Stimulated activated CD4-positive, alpha-beta T cell treated with anti-CD3 and anti-CD28 coated beads, Interleukin-15, amount 100 ng/mL, for 24 hours (primary cell): Measurements from ENCODE around the gene DES.

Experiments used
- DNase-seq: peaks from one replicate; pipeline ENCODE4 v3.0.0-alpha.2; 2020

DES gene

DNA sequence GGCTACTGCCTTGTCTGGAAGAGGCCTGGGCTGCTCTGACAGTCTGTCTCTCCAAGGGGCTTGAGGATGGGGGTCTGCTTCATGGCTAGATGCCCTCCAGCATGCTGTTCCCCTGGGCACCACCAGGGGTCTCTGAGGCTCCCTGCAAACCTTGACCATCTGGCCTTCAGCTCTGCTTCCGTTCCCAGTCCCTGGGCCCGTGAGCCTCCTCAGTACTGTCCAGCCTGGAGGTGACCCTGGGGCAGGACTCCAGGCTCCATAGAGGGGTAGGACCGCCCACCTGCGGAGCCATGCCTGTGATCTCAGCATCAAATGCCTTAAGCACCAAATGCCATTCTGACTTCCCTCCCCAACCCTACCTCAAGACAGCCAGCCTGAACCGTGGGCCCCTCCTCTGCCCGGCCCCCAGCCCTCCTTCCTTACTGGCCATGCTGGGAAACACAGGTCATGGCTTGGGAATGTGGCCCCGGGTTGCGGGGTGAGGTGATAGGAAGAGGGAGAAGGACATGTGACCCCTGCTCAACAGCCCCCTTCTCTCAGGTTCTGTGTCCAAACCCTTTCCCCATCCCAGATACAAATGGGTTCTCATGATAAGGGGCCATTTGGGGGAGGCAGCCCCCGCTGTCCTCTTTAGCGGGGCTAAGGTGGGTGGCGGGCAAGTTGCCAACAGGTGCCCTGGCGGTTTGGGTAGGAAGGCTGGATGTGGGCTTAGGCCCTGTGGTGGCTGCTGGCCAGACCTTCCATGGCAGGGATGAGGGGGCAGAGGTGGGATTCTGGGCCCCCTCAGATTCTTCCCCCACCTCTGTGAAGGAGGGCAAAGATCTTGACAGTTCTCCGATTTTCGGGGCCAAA, 41.5 kb downstream of the DES start:
- DNase-seq: peak; percentile 53

DNA sequence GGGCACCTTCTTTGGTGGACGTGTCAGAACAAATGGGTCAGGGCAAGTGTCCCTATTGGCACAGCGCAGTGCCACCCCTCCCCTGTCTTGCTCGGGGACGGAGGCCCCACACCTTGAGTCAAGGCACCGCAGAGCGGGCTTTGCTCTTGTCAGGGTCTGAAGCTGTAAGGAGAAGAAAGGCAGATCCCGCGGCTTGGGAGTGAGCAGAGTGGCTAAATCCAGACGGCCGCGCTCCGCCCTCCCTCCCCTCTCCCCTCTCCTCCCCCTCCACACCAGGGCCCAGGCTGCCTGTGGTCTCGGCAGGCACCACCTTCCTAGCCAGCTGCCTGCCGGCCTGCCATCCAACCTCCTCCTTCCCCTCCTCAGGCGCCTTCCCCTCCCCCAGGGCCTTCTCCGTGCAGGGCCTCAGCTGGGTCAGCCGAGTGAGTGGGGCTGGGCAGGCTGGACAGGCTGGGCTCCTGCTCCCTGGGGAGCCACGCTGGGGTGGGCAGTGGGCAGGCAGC, 42.3 kb downstream of the DES start:
- DNase-seq: no peak

DNA sequence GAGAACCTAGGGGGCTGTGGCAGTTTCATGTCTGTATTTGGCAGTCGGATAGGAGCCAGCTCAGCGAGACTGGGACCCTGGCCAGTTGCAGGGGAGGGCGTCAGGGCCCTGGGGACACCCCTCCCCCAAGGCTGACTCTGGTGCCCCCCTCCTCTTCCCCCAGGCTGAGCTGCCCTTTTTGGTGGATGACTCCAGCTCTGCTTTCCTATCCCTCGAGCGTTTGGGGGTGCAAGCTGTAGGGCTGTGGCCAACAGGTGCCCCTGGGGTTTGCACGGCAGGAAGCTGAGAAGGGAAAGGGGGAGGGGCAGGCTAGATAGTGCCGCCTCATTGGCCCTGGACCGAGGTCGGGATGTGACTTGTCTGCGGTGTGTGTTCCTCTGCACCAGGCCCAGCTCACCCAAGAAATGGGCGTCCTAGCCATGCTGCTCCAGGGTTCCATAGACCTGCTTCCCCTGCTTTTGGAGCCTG, 42.9 kb downstream of the DES start:
- no peak for DNase-seq

DNA sequence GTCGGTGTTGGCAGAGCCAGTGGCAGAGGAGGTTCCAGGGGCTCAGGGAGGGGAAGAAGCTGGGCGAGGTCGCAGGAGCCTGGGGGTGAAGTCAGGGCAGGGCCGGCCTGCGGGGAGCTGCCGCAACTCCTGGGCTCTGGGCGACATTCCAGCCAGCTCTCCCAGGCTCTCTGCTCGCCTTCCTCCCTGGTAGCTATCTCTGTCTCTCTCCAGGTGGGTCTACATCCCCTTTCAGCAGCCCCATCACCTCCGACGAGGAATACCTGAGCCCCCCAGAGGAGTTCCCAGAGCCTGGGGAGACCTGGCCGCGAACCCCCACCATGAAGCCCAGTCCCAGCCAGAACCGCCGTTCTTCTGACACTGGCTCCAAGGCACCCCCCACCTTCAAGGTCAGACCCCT, 43.5 kb downstream of the DES start:
- no peak for DNase-seq

DNA sequence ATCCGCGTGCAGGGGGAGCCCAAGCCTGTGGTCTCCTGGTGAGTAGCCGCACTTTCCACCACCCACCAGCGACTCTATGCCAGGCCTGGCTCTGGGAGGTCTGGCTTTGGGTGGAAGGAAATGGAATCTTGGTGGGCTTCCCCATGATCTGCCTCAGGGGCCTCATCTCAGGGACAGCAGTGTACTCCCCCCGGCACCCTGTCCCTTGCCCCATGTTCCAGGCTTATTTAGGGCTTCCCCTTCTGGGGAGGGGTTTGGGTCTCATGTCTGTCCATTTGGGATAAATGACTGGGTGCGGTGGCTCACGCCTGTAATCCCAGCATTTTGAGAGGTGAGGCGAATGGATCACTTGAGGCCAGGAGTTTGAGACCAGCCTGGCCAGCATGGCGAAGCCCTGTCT, 44.2 kb downstream of the DES start:
- no peak for DNase-seq

DNA sequence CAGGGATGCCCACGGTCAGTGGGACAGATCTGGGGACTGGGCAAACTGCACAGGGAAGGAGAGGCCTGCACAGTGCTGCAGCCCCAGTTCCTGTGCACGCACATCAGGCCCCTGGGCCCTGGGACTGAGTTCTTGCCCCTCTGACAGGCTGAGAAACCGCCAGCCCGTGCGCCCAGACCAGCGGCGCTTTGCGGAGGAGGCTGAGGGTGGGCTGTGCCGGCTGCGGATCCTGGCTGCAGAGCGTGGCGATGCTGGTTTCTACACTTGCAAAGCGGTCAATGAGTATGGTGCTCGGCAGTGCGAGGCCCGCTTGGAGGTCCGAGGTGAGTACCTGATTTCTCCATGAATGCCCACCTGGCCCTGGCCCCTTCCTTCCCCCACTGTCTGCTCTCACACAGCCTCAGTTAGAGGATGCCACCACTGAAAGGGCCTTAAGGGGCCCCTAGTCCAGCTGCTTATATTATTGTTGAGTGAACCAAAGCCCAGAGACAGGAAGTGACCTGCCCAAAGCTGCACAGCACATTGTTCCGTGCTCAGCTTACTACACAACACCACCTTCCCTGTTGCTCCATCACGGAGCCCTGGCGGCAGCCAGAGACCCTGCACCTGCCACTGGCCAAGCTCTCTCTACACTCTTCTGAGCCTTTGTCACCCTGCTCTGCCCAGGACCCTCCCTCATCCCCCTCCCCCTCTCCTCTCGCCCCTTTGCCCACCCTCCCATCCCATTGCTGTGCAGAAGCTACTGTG, 46.3 kb downstream of the DES start:
- no peak for DNase-seq

DNA sequence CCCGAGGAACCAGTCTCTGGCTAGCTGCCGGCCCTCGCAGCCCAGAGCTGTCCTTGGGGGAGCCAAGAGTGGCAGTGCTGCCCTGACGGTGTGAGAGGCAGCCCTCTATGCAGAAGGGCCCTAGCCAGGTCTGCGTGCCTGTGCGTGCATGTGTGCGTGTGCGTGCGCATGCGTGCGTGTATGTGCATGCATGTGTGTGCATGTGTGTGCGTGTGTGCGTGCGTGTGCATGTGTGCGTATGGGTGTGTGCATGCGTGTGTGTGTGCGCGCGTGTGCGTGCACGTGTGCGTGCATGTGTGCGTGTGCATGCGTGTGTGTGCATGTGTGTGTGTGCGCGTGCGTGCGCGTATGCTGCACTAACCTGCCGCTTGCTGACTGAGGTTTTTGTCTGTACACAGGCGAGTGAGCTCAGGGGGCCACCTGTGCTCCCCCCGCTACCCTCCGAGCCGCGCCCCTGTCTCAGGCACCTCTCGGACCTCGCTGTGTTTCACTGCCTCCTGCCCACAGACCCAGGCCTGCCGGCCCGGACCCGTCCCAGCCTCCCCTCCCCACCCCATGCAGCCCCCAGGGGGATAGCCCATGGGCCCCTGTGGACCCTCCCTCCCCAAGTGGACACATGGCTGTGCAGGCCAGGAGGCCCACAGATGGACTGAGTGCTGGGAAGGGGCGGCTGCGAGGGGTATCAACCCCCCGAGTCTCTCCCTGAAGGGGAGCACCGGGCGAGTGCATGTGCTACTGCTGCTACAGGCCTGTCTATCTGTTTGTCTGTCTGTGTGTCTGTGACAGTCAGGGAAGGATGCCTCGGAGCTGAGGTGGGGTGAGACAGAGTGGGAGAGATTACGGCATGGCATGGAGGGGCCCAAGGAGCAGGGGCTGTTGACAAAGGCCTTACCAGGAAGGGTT, 47.7 kb downstream of the DES start:
- no peak for DNase-seq

DNA sequence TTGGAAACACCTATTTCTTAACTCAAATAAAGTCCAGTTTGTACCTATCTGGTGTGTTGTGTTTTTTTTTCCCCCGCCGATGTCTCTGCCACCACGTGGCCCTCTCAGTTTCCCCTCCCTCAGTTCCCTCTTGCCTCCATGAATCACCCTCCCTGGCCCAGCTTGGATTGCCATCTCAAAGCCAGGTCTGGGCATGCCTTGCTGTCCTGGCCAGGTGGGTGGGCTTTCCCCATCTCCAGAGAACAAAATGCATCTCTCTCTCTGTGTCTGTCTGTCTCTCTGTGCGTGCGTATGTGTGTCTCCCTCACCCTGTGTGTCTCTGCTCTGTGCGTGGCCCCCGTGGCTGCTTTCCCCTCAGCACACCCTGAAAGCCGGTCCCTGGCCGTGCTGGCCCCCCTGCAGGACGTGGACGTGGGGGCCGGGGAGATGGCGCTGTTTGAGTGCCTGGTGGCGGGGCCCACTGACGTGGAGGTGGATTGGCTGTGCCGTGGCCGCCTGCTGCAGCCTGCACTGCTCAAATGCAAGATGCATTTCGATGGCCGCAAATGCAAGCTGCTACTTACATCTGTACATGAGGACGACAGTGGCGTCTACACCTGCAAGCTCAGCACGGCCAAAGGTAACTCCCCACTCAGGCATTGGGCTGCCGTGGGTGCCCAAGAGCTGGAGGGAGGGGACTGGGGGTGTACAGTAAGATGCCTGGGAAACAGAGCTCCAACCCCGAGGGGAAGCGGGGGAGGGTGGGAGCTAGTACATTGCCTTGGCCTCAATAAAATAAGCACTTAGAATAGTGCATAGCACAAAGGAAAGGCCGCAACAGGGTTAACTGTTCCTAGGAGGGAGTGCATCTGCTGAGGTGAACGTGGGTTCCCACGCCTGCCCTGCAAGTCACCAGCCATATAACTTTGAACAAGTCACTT, 48.9 kb downstream of the DES start:
- DNase-seq: no peak

DNA sequence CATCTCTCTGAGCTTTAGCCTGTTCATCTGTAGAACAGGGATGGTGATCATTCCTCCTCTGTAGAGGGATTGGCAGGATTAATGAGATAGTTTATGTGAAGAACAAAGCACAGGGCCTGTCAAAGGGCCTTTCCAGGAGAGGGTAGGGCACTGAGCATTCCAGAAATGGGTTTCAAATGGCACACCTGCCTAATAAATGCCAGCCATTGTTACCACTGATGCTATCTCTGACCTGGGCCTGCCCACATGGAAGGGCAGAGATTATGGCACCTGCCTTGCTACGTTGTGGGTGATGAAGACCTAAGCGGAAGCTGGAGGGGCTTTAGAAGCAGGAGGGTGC, 49.5 kb downstream of the DES start:
- no peak for DNase-seq

DNA sequence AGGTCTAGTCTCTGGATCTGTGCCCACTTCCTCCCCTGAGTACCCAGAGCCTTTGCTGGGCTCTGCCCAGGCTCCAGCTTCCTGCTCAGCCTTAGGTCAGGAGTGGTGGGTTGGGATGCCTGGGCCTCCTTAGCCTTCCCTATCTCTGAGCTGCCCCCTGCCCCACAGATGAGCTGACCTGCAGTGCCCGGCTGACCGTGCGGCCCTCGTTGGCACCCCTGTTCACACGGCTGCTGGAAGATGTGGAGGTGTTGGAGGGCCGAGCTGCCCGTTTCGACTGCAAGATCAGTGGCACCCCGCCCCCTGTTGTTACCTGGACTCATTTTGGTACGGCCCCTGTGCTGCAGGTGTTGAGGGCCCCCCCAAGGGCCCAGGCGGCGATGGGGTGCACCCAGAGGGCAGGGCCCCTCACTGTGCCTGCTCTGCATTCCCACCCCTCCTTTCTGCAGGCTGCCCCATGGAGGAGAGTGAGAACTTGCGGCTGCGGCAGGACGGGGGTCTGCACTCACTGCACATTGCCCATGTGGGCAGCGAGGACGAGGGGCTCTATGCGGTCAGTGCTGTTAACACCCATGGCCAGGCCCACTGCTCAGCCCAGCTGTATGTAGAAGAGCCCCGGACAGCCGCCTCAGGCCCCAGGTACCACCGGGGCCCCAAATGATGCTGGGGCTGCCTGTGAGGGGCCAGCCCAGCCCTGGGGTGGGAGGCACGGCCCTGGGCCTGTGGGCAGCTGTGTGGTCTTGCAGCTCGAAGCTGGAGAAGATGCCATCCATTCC, 50.4 kb downstream of the DES start:
- DNase-seq: no peak

DNA sequence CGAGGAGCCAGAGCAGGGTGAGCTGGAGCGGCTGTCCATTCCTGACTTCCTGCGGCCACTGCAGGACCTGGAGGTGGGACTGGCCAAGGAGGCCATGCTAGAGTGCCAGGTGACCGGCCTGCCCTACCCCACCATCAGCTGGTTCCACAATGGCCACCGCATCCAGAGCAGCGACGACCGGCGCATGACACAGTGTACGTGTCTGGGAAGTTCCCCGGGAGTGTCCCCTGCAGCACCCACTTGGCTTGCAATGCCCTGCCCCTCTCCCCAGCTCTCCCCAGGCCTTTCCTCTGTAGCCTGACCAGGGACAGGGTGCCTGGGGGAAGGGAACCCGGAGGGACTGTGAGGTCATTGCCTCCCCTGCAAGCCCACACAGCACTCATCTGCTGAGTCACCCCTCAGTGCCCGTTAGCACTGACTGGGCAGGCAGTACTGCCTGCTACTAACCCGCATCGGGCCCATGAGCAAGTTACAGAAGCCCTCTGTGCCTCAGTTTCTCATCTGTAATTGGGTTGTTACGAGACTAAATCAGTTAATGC, 51.1 kb downstream of the DES start:
- DNase-seq: no peak

DNA sequence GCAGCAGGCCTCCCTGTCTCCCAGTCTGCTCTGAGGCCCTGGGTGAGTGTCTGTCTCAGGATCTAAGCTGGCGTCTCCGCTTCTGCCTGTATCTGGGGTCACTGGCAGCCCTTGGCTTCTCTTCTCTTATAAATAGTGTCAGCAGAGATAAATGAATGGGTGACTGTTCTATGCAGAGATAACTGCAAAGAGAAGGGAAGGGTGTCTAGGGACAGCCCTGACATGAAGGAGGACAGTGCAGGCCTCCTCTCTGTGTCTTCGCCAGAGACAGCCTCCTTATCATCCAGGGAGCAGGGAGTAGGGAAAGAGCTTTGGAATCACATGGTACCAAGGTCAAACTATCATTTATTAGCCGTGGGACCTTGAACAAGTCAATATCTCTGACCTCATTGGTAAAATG, 52.3 kb downstream of the DES start:
- no peak for DNase-seq

DNA sequence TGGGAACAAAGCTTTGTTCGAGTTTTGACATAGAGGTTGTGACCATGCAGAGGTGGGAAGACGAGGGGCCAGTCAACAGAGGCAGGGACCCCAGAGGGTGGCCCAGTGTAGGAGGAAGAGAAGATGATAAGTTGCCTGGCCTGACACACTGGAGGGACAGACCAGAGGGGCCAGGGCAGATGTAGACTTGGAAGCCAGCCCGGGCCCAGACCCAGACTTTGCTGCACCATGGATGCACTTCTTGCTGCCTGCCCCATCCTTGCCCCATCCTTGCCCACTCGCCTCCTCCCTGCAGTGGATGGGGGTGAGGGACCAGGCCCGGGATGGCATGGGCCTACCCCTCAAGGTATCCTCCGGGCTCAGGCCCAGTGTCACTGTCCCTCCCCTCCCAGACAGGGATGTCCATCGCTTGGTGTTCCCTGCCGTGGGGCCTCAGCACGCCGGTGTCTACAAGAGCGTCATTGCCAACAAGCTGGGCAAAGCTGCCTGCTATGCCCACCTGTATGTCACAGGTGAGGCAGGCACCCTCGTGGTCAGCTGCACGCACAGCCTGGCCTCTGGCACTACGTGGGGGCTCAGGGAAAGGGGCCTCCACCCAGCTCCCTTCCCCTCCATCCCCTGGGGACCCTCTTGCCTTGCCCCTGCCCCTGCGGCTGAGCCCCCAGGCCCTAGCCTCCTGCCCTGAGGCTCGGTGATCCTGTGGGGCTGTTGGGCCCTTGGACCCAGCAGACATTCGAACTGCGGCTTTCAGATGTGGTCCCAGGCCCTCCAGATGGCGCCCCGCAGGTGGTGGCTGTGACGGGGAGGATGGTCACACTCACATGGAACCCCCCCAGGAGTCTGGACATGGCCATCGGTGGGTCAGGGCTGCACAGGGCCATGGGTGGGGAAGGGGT, 53.5 kb downstream of the DES start:
- no peak for DNase-seq

DNA sequence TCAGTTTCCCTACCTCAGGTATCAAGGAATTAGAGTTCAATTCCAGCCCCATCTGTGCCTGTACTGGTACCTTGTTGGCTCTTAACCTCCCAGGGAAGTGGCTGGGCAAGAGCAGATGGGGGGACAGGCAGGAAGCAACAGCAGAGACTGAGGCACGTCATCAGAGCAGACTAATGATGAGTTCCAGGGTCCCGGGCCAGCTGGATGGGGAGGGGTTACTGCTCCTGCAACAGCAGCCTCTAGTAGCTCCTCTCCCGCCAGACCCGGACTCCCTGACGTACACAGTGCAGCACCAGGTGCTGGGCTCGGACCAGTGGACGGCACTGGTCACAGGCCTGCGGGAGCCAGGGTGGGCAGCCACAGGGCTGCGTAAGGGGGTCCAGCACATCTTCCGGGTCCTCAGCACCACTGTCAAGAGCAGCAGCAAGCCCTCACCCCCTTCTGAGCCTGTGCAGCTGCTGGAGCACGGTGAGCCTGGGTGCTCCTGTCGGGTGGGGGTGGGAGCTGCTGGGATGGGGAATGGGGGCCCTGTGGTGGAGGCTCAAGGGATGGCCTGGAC, 54.5 kb downstream of the DES start:
- DNase-seq: no peak

DNA sequence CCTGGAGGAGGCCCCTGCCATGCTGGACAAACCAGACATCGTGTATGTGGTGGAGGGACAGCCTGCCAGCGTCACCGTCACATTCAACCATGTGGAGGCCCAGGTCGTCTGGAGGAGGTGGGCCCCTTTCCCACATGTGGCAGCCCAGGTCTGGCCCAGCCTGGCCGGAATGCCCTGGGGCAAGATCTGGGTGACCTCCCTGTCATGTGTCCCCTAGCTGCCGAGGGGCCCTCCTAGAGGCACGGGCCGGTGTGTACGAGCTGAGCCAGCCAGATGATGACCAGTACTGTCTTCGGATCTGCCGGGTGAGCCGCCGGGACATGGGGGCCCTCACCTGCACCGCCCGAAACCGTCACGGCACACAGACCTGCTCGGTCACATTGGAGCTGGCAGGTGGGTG, 55.3 kb downstream of the DES start:
- DNase-seq: no peak

DNA sequence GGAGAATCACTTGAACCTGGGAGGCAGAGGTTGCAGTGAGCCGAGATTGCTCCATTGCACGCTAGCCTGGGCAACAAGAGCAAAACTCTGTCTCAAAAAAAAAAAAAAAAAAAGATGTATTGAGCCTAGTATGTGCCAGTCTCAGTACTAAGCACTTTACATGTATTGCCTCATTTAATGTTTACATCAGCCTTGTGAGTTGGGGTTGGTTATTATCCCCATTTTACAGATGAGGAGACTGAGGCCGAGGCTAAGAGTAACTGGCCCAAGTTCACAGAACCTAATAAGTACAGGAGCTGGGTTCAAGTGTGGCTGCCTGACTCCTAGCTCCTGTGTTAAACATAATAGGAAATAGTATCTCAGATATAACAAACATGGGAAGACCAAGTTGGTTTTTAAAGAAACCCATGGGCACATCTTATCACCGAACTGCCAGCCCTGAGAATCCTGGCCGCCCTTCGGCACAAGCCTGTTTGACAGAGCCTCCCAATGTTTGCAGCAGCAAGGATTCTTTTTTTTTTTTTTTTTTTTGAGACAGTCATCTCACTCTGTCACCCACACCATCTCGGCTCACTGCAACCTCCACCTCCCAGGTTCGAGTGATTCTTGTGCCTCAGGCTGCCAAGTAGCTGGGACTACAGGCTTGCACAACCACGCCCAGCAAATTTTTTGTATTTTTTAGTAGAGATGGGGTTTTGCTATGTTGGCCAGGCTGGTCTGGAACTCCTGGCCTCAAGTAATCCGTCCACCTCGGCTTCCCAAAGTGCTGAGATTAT, 56.3 kb downstream of the DES start:
- DNase-seq: no peak

DNA sequence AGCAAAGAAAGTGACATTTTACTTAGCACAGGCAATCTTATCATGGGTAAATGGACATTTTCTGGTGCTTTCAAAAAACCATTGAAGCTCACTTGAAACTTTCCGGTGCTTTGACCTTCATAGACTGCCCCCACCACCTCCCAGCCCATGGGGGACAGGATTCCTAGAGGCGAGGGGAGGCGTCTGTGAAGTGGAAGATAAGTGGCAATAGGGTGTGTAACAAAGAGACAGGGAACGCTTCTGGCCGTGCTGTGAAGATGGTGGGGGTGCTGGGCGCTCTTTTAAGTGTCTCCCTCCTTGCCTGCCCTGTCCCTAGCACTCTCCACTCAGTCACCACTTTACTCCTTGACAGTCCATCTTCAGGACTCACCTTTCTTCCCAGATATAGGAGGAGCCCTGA, 57.1 kb downstream of the DES start:
- no peak for DNase-seq
